Fibroblast of skin of right quadriceps (primary cell): ENCODE data around the gene EDARADD.

ENCODE experiments used
- DNase-seq: peaks from one replicate; pipeline ENCODE4 v3.0.0-alpha.2; 2013

The EDARADD gene

DNA sequence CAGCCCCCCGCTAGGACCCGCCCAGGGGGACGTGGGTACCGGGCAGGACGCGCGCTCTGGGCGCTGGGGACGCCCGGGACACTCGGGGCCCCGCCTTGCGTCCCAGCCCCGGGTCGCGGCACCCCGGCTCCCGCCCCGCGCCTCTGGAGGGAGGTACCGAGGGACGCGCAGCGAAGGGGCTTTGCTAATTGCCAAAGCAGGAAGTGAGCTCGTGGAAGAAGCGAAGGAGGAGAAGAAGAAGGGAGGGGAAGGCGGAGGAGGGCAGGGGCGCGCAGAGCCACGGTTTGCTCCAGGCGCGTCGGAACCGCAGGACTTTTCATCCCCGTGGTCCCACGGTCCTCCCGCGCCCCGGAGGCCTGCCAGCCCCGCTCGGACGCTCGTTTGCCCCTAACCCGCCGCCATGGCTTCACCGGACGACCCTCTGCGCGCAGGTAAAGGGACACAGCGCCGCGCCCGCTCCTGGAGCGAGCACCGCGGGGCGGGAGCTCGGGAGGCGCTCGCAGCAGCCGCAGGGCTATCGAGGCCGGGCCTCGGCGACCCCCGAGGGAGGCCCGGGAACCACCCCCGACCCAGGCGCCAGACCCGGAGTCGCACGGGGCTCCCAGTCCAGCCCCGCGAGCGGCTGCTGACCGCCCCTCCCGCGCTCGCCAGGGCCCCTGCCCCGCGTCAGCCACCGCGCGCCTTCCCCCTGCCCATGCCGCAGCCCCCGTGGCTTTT lies 1.3 kb downstream of the EDARADD start:
- peak; percentile 32 for DNase-seq

DNA sequence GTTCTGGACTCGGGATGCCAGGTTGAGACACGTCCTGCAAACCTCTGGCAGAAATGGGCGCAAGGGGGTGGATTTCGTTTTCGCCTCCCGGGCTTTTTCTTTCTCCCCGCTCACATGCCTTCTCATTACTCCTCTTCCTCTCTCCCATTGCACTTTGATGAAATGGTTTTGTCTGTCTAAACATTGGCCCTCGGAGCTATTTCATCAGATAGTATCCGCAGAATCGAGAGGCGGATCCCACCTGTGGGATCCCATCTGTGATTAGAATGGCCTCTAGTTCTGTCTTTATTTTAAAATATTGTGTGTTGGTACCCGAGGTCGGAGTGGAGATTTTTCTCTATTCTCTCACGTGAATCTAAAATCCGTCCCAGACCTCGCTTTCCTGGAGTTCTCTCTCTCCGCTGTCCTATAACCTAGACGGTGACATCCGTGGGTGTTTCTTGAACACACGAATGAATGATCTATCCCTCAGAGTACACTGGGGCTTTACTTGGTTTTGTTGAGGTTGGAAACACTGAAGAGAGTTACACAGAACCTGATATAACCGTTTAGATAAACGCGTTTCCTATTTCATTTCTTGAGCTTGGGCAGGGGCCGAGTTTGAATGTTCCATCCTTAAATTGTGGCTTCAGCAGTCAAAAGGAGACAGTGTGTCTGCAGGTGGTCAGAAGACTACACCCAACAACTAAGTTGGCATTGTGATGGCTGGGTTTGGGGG lies 2.0 kb downstream of the EDARADD start:
- DNase-seq: no peak

DNA sequence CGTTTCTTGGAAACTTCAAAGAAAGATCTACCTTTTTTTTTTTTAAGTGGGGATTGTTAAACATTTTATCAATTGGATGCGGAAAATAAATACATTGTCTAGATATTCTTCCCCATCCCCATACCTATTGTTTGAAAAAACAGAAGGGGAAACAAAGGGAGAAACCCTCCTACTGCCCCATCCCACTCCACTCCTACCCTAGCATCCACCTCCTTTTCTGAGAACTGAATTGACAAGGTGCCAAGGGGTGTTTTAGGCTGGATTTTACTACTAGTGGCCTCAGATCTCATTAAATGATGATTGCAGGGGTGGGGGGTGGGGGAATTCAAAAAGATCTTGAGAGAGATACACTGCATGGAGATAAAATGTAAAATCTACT lies 2.6 kb downstream of the EDARADD start:
- no peak for DNase-seq

DNA sequence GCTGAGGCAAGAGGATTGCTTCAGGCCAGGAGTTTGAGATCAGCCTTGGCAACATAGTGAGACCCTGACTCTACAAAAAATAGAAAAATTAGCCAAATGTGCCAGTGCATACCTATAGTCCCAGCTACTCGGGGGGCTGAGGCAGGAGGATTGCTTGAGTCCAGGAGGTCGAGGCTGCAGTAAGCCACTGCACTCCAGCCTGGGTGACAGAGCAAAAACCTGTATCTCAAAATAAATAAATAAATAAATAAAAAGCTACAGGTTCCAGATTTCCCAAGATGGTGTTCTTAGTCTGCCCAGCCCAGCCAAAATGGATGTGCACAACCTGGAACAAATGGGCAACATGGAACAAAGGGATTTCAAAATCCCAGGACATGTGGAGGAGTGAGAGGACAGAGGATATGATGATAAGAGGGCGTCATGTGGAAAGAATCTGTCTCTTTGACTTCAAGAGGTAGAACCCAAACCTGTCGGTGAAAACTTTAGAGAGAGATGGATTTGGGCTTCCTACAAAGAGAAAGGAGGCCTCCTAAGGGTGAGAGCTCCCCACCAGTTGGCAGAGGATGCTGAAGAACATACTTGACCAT lies 3.2 kb downstream of the EDARADD start:
- DNase-seq: no peak

DNA sequence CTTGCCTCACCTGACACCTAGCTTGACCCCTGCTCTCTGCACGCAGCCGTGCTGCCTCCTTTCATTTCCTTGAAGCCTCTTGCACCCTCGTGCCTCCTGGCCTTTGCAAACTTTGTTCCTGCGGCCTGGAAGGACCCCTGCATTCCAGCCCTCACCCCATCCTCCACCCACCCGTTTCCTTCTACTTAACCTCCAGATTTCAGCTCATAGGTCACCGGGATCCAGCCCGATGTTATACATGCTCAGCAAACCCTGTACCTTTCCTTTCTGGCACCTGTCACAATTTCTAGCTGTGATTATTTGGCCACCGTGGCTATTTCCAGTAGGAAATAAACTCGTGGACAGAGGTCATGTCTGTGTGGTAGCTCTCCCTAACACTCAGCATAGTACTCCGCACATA lies 4.5 kb downstream of the EDARADD start:
- no peak for DNase-seq

DNA sequence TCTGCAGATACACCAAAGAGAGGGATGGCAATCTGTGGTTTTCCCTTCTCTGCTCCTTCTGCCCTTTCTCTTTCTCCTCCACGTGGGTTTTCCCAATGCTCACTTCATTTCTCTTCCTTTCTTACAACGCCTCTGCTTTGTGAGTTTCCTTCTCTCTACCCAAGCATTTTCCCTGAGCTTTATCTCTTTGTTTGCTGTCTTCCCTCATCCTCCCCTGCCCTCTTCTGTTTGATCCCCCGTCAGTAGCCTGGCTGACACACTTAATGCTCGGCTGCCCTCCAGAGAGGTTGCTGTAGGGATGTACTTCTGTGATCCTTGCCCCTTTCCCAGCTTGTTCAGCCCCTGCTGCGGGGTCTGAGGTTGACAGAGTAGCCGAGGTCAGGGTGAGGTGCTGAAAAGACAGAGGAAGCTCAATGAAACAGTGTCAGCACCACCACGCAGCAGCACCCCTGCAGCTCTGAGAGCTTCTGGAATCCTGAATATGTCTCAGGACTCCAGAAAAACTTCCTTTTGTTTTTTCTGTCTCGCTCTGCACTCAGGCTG lies 6.0 kb downstream of the EDARADD start:
- DNase-seq: no peak

DNA sequence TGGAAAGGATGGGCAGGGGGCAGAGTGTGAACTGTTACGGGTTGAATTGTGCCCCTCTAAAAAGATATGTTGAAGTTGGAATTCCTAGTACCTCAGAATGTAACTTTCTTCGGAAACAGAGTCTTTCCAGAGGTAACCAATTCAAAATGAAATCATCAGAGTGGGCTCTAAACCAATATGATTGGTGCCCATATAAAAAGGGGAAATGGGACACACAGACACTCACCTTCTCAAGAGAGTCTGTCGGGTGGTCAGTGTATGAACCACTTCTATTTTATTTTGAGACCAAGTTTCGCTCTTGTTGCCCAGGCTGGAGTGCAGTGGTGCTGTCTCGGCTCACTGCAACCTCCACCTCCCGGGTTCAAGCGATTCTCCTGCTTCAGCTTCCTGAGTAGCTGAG lies 7.6 kb downstream of the EDARADD start:
- DNase-seq: no peak

DNA sequence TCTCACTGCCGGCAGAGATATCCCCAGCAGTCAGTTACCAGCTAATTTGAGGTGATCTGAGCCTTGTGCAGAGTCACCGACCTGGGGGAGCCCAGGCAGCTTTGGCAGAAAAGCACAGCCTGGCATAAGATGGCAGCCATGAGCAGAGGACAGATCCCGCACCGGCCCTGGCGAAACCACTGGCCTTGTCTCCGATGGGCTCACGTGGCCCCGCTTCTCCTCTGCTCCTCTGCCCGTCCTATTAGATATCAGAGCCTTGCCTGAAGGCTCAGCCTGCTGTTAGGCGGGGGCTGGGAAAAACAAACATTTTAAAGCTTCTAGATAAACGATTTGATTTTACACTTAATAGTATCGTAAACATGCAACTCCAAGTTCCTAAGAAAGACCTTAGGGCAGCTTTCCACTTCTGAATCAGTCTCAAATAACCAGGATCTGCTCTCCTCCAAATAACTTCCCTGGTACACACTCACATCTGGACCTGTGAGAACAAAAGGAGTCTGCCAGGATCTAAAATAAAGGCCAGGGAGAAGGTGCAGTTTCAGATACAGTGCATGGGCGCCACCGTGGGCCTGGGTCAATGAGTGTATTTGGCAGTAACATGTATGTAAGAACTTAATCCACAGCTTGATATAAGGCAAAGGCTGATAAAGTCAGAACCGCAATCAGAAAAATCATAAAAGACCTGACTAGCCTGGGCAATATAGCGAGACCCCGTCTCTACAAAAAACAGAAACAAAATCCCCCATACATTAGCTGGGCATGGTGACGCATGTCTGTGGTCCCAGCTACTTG lies 10.0 kb downstream of the EDARADD start:
- no peak for DNase-seq

DNA sequence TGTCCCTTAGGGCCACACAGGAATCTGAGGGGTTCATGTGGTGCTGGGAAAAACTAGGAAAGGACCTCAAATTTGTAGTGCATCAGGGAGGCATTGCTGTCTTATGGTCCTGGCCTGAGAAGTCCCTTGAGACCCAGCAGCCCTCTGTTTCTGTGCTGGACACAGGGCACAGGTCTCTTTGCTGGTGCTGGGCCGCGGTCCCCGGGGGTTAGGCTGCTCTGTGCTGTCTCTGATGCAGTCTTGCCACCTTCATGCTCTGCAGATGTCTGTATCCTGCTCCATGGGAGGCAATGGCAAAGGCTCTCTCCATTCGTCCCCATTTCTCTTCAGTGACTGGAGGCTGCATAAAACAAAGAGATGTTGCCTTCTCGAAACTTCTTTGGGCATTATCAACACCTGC lies 13.0 kb downstream of the EDARADD start:
- no peak for DNase-seq

DNA sequence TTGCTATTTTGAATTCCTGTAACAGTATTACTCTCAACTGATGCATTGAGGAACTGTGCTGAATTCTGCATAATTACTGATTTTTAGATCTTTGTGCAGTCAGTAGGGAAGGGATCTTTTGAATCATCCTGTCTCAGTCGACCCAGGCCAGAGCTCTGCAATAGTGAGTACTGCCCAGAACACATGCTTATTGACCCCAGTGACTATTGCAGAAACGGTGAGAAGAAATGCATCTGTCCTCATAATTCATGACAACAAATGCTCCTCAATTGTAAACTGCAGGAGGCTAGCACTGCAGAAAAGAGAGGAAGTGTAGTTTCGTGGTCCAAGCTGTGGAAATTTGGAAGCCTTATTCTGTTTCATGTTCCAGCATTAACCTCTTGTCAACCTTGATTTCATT lies 19.6 kb downstream of the EDARADD start:
- no peak for DNase-seq

DNA sequence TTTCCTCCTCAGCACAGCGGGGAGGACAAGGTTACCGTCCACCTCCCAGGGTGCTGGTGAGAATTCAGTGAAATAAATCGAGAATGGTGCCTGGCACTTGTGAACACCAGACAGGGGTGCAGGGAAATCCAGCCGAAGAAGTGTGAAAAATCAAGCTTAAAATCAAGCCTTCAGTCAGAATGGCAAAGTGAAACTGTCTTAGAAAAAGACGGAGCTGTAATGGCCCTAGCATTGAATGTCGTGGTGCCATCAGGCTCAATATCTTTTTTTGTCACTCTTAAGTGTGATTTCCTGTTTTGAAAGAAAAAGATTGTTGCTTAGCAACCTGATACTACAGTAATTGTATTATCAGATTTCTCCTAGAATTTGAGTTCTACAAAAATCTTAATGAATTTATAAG lies 22.1 kb downstream of the EDARADD start:
- DNase-seq: no peak

DNA sequence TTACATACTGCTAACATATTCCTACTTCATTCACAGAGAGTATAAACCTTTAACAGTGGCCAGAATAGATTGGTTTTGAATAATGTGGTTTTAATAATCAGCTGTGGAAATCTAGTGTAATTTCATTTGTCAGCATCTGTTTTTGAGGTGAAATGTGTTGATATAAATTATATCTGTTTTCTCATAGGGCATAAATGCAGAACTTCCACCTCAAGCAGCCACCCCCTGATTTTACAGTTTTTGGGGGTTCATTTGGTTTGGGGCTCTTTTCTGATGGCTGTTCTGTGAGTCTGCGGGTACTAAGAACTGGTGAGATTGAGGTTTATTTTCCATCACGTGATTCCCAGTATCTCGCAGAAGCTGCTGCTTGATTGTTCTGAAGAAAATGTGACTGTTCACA lies 23.2 kb downstream of the EDARADD start:
- DNase-seq: no peak

DNA sequence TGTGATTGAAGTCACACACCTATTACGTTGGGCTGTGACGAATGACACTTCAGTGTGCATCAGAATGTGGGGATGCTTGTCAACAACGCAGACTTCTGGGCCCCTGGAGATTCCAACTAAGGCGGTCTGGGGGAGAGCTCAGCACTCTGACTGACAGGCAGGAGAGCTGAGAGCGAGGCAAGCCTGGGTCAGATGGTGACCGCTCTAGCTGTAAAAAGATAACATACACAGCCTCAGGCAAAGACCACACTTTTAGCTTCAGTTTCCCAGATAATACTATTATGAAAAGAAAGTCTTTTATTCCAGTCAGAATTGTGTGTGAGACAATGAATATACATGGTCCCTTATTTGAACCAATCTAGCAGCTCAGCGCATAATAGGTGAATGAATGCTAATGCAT lies 25.4 kb downstream of the EDARADD start:
- no peak for DNase-seq

DNA sequence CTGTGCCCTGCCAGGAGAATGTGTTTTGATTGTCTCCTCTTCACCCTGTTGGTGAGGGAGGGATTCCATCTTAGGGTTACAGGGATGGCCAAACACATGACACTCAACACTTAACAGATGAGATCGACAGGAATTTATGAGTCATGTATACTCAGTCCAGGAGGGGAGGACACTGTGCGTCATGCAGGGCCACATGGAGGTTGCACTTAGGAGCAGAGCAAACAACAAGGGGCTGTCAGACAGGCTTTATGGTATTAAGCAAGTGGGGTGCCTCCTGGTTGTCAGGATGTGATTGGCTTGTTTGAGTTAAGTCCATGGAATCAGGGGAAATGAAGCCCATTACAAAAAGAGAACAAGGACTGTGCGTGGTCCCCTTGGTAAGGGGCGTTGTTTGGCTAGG lies 26.9 kb downstream of the EDARADD start:
- DNase-seq: peak; percentile 12

DNA sequence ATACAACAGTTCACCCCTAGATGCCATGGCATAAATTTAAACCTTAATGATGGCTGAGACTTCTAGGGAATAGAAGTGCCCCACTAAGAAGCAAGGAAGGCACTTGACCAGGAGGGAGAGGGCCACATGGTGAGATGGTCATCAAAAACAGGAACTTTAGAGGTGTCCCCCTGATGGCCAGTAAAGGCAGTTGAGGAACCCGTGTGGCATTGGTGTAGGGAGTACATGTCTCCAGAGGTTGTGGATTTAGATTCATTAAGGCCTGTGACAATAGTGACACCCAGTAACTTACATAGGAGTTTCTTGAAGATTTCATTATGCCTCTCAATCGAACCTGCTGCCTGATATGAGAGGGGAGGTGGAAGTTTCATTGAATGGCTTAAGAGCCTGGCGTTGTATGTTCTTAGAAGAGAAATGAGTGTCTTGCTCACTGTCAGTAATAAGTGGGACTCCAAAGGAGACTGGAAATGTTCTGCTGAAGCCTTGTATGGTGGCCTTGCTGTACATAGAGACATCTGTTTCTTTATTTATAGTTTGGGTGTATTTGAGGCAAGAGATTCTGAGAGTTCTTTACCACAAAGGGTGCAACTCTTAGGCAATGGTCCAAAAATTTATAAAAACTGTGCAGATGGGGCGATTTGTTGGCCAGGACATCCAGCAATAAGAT lies 27.9 kb downstream of the EDARADD start:
- no peak for DNase-seq

DNA sequence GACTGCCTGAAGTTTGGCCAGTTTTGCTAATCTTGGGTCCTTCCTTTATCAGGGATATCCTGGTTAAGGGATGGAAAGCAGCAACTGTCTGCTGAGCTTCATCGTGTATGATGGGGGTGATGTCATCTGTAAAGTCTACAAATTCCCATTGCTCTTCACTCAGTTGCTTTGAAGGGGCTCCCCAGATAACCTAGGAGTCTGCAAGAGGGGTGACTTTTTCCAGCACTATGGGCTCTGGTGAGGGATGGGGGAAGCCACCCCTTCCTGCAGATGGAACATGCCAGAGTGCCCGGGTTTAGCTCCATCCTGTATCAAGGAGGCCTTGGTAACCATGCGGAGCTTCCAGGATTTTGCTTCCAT lies 28.4 kb downstream of the EDARADD start:
- DNase-seq: no peak

DNA sequence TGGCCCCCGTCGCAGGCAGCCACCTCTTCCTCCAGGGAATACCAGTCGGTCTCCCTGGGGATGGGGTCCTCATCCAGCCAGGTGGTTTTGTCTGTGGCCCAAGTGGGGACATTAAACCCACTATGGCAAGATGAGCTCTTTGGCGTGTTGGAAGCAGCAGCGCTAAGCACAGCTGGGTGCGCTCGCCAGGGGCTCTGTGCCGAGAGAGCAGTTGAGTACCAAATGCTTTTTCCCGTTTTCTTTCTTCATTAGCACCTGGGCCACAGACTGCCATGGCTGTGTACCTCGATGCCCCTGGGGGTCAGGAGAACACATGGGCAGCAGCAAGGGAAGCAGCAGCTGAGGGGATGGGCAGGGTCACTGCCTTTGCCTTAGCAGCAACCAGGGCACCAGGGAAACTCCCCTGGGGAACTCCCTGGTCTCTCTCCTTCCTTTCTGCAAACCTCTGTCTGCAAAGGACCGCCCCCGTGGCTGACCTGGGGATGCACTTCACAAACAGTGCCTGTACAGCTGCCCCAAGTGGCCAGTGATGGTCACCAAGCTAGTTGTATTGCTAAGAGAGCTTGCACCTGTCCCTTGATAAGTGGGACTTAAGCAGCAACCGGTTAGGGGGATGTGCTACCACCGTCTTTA lies 31.1 kb downstream of the EDARADD start:
- DNase-seq: no peak

DNA sequence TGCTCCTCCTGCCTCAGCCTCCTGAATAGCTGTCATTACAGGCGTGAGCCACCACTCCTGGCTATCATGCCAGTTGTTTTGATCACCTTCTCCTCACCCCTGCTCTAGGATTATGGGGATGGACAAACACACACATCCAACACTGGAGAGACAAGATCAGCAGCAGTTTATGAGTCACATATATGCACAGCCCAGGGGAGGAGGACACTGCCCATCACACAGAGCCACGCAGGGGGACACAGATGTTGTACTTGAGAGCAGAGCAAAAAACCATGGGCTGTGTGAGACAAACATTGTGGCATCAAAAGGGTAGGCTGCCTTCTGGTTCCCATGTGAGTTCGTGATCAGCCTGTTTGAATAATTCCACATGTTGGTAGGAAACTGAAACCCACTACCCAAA lies 32.1 kb downstream of the EDARADD start:
- no peak for DNase-seq

DNA sequence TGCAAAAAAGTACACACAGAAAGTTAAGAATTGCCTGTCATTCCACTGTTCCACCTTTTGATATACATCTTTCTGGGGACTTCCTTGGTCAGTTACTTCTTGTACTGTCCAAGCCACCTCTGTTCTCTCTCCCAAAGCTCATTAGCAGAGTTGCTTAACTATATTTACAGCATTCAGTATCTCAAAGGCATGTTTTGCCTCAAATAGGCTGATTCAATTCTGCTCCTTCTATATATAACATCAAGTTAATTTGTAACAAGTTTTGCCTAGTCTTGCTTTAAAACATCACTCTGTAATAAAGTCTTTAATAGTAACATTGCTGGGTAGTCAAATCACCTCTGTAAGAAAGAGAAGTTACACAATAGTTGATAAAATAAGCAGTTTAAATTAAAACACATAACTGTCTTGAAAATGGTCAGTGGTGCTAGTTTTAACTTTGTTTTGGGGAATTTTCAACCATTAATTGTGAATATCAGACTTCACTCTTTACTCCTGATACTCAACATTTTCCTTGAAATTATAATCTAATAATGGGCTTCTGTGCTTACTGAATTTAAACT lies 35.7 kb downstream of the EDARADD start:
- DNase-seq: no peak

DNA sequence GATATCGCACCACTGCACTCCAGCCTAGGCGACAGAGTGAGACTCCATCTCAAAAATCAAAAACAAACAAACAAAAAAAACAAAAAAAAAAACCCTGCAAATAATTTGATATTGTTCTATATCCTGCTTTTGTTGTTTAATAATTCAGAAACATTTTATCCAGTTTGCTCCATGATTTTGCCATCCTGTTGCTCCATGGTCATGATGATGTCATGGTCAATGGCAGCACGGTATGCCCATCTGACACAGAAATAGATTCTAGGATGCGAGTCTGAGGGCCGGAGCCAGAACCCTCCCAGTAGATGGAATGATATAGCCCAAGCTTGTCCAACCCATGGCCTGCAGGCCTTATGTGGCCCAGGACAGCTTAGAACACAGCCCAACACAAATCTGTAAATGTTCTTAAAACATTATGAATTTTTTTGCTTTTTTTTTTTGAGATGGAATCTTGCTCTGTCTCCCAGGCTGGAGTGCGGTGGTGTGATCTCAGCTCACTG lies 39.8 kb downstream of the EDARADD start:
- no peak for DNase-seq

DNA sequence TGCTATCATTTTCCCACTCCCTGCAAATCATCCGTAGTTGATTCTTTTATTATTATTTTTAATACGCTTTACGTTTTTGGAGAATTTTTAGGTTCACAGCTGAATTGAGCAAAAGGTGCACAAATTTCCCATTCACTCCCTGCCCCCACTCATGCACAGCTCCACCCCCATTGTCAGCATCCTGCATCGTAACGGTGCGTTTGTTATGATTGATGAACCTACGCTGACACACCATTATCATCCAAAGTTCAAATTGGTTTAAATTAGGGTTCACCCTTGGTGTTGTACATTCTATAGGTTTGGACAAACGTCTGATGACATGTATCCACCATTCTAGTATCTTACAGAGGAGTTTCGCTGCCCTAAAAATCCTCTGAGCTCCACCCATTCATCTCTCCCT lies 44.5 kb downstream of the EDARADD start:
- no peak for DNase-seq

DNA sequence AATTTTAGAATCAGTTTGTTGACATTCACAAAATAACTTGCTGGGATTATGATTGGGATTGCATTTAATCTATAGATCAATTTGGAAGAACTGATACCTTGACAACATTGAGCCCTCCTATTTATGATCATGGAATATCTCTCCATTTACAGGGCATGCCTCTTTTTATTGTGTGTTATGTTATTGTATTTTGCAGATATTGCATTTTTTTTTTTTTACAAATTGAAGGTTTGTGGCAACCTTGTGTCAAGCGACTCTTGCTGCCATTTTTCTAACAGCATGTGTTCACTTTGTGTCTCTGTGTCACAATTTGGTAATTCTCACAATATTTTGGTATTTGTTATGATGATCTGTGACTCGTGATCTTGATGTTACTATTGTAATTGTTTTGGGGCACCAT lies 46.3 kb downstream of the EDARADD start:
- DNase-seq: no peak
